NCI-H1092 treated with DMSO at 0.1 percent for 48 hours (cell line): Measurements from ENCODE around the gene DBR1.

Experiments used
- DNase-seq: peaks from one replicate; lab custom pipeline; 2025; lab: John Stamatoyannopoulos, UW

Gene DBR1

DNA sequence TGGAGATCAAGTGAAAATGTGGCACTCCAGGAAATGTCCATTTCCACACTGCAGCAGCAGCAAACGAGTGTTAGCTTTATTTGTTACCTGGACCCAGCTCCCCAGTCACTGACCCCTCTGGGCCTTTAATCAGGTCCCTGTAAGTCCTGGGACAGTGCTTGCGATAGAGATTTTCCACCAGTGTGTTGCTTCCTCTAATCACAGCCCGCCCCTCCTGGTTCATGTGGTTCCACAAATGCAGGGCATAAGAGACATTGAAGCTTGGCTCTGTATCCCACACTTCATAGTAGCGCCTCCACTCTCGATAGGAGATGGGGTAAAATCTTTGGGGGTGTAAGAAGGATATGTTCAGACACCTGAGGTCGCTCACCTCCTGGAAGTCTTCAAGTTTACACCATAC lies 50.5 kb downstream of the DBR1 start:
- no peak for DNase-seq

DNA sequence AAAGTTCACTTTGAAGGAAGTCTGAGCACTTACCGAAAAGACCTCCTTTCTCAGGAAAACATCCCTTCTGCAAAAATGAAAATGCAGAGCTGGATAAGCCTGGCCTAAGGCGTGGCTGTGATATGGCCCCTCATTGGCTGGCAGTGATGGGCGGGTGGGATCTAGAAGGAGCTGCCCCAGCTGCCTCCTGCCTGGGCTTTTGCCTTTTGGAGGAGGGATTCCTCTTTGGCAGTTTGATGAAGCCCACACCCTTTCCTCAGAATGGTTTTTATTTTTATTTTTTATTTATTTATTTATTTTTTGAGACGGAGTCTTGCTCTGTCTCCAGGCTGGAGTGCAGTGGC lies 55.3 kb downstream of the DBR1 start:
- no peak for DNase-seq

GRCh38 chr3:138118612-138119422 lies 55.9 kb downstream of the DBR1 start:
- DNase-seq = peak; percentile 67

- DNase-seq = peak; percentile 61
Measured at GRCh38 chr3:138114988-138115971, 59.4 kb downstream of the DBR1 start, which contains the start of gene DZIP1L. DZIP1L (minus strand) TSS chr3:138115608; CDS start chr3:138103971, 11,637 bp downstream.

DNA sequence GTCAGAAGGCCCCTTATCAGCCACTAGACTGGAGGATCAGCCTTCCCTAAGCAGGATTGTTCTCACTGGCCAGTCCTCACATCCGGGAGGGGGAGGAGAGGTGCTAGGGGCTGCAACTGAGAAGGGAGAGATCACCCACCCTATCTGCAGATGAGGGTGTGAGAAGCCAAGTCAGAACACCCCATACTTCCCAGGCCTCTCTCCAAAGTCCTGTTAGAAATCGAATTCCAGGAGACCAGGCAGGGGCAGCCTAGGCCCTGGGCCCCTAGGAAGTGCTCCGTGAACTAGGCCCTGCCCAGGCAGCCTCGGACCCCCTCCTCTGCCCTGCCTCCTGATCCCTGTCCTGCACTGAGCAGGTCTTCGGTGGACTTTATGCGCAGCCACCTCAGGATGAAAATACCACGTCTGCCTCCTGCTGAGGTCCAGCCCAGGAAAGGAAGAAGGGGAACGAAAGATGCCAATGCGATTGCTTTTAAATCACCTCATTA lies 60.2 kb downstream of the DBR1 start:
- DNase-seq = peak; percentile 2

- no peak for DNase-seq
Measured at GRCh38 chr3:138113326-138113725, 61.4 kb downstream of the DBR1 start.

DNA sequence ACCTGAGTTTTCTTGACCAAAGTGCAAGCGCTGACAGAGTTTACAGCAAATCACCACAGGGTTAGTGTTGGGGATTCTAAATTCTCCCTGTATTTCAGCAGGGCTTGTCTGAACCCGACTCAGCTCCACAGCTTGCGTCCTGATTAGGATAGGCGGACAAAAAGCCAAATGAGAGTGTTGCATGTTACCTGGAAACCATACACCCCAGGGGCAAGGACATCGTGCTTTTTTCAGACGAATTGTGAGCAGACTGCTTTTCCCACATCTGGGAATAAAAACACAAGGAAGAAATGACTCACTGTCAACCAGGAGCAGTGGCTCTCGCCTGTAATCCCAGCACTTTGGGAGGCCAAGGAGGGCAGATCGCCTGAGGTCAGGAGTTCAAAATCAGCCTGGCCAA lies 62.4 kb downstream of the DBR1 start:
- DNase-seq = no peak
